ENCODE data around the gene ERBB4. TPM values are rescaled to one million over a fixed set of nuclear protein-coding genes. Genes with fewer than 3 reads are reported as not detected.

The ERBB4 gene
- total RNA-seq, 1 donor from 2014 or later: 2.8 TPM

GRCh38 chr2:212345966-212346365, 192.6 kb downstream of the ERBB4 start:
- Mint-ChIP-seq H3K4me1 (ENCODE audit: unreplicated experiment) (peaks cover 8% of the 10 kb centered on the region), H3K27me3 (ENCODE audit: unreplicated experiment) (no peaks in the 10 kb centered on the region), H3K4me3 (ENCODE audit: unreplicated experiment) (no peak overlapping the region), H3K27ac (ENCODE audit: unreplicated experiment) (no peak overlapping the region), H3K36me3 (ENCODE audit: unreplicated experiment) (no peaks in the 10 kb centered on the region), H3K9me3 (ENCODE audit: unreplicated experiment) (no peaks in the 10 kb centered on the region)
- DNase-seq (ENCODE audit: extremely low spot score, unreplicated experiment): no peak
- no peak for TF ChIP-seq CTCF (IDR thresholded peaks at IDR 0.05)

- H3K4me3 Mint-ChIP-seq (ENCODE audit: unreplicated experiment): no peak overlapping the region
- no peak for TF ChIP-seq CTCF (IDR thresholded peaks at IDR 0.05)
Observed at GRCh38 chr2:212344131-212344530, 194.5 kb downstream of the ERBB4 start.

GRCh38 chr2:212343167-212343566, 195.4 kb downstream of the ERBB4 start:
- Mint-ChIP-seq H3K4me3 (ENCODE audit: unreplicated experiment) (no peak overlapping the region), H3K4me1 (ENCODE audit: unreplicated experiment) (peaks cover 8% of the 10 kb centered on the region), H3K36me3 (ENCODE audit: unreplicated experiment) (no peaks in the 10 kb centered on the region), H3K9me3 (ENCODE audit: unreplicated experiment) (no peaks in the 10 kb centered on the region), H3K27me3 (ENCODE audit: unreplicated experiment) (no peaks in the 10 kb centered on the region), H3K27ac (ENCODE audit: unreplicated experiment) (no peak overlapping the region)
- DNase-seq (ENCODE audit: extremely low spot score, unreplicated experiment): no peak
- TF ChIP-seq CTCF (IDR thresholded peaks at IDR 0.05): no peak

More at GRCh38 chr2:212344131-212344530, 194.5 kb downstream of the ERBB4 start:
- H3K36me3 Mint-ChIP-seq (ENCODE audit: unreplicated experiment): no peaks in the 10 kb centered on the region
- DNase-seq (ENCODE audit: extremely low spot score, unreplicated experiment): no peak
- peaks cover 8% of the 10 kb centered on the region for H3K4me1 Mint-ChIP-seq (ENCODE audit: unreplicated experiment)
- H3K27me3 Mint-ChIP-seq (ENCODE audit: unreplicated experiment): no peaks in the 10 kb centered on the region
- H3K9me3 Mint-ChIP-seq (ENCODE audit: unreplicated experiment): no peaks in the 10 kb centered on the region
- no peak overlapping the region for H3K27ac Mint-ChIP-seq (ENCODE audit: unreplicated experiment)

- H3K36me3 Mint-ChIP-seq (ENCODE audit: unreplicated experiment): no peaks in the 10 kb centered on the region
- no peaks in the 10 kb centered on the region for H3K9me3 Mint-ChIP-seq (ENCODE audit: unreplicated experiment)
- H3K4me3 Mint-ChIP-seq (ENCODE audit: unreplicated experiment): no peak overlapping the region
- no peak overlapping the region for H3K27ac Mint-ChIP-seq (ENCODE audit: unreplicated experiment)
- no peak for TF ChIP-seq CTCF (IDR thresholded peaks at IDR 0.05)
- no peak for DNase-seq (ENCODE audit: extremely low spot score, unreplicated experiment)
- no peaks in the 10 kb centered on the region for H3K27me3 Mint-ChIP-seq (ENCODE audit: unreplicated experiment)
- H3K4me1 Mint-ChIP-seq (ENCODE audit: unreplicated experiment): peaks cover 19% of the 10 kb centered on the region
Observed at GRCh38 chr2:212337486-212338343, 200.9 kb downstream of the ERBB4 start.

- H3K9me3 Mint-ChIP-seq (ENCODE audit: unreplicated experiment): no peaks in the 10 kb centered on the region
- peaks cover 19% of the 10 kb centered on the region for H3K4me1 Mint-ChIP-seq (ENCODE audit: unreplicated experiment)
- TF ChIP-seq CTCF (IDR thresholded peaks at IDR 0.05): no peak
- DNase-seq (ENCODE audit: extremely low spot score, unreplicated experiment): no peak
- no peak overlapping the region for H3K4me3 Mint-ChIP-seq (ENCODE audit: unreplicated experiment)
- H3K27me3 Mint-ChIP-seq (ENCODE audit: unreplicated experiment): no peaks in the 10 kb centered on the region
- no peaks in the 10 kb centered on the region for H3K36me3 Mint-ChIP-seq (ENCODE audit: unreplicated experiment)
- no peak overlapping the region for H3K27ac Mint-ChIP-seq (ENCODE audit: unreplicated experiment)
Observed at GRCh38 chr2:212337036-212337435, 201.6 kb downstream of the ERBB4 start.
